Fibroblast of mammary gland (primary cell): ENCODE data around the gene ACSF2.
A peak's percentile ranks its signal among the peaks of the same experiment; 100 is the strongest.

Experiments used
- DNase-seq: peaks from one replicate; pipeline ENCODE4 v3.0.0-alpha.2; 2010; ENCODE audit warnings: low read depth
- H3K4me3 ChIP-seq: 2 replicates; pipeline ENCODE4 v1.5.1; 2011; ENCODE audit warnings: low read depth, mild to moderate bottlenecking, low read length, moderate library complexity; ENCODE audit not compliant: control insufficient read depth
- TF ChIP-seq, protein P1 (sequence below): conservative IDR thresholded peaks from 2 replicates; pipeline ENCODE4 v1.5.1; 2011; ENCODE audit warnings: low read depth, low read length, inconsistent platforms; ENCODE audit not compliant: control insufficient read depth, insufficient read depth

The ACSF2 gene

DNA sequence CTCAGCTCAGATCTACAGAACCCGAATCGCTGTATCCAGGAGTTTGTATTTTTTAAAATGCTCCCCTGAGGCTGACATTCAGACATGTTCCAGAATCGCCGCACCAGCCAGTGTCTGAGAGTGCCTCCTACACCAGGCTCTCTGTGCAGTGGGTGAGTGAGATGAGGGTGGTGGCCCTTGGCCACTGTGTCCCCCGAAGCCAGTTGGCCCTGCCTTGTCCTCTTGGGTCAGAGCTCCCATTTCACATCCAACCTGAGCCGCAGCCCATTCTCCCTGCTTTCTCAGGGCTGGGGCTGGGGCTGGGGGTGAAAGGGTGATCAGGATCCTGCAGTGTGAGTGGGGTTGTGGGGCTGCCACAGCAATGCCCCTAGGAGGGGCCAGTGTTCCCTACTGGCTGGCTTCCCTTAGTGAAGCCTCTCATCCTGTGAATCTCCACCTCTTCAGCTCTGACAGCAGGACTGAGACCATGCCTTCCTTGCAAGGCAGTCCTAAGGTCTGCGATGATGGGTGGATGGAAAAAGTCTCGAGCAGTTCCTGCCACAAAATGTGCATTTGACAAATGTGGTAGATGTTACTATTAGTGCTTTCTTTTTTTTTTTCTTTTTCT is 69.3 kb downstream of the ACSF2 start:
- no peak for DNase-seq
- no peak overlapping the region for H3K4me3 ChIP-seq
- TF ChIP-seq, protein P1, sequence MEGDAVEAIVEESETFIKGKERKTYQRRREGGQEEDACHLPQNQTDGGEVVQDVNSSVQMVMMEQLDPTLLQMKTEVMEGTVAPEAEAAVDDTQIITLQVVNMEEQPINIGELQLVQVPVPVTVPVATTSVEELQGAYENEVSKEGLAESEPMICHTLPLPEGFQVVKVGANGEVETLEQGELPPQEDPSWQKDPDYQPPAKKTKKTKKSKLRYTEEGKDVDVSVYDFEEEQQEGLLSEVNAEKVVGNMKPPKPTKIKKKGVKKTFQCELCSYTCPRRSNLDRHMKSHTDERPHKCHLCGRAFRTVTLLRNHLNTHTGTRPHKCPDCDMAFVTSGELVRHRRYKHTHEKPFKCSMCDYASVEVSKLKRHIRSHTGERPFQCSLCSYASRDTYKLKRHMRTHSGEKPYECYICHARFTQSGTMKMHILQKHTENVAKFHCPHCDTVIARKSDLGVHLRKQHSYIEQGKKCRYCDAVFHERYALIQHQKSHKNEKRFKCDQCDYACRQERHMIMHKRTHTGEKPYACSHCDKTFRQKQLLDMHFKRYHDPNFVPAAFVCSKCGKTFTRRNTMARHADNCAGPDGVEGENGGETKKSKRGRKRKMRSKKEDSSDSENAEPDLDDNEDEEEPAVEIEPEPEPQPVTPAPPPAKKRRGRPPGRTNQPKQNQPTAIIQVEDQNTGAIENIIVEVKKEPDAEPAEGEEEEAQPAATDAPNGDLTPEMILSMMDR, result no peak

DNA sequence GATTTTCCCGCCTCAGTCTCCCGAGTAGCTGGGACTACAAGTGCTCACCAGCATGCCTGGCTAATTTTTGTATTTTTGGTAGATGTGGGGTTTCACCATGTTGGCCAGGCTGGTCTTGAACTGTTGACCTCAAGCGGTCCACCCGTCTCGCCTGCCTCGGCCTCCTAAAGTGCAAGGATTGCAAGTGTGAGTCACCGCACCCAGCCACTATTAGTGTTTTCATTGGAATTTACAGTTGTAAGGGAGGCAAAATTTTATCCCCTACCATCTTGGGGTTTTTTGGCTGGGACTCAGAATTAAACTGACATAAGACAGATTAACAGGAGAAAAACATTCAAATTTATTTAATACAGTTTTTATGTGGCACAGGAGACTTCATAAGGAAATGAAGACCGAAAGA is 69.9 kb downstream of the ACSF2 start:
- TF ChIP-seq, protein P1, result no peak
- H3K4me3 ChIP-seq, result no peak overlapping the region
- peak; percentile 39 for DNase-seq

GRCh38 chr17:50498021-50498874 is 72.2 kb downstream of the ACSF2 start:
- DNase-seq, result no peak
- TF ChIP-seq, protein P1, result no peak
- no peak overlapping the region for H3K4me3 ChIP-seq

- H3K4me3 ChIP-seq, result no peak overlapping the region
- DNase-seq, result no peak
- TF ChIP-seq, protein P1, result no peak
Measured at GRCh38 chr17:50499270-50499669, 73.3 kb downstream of the ACSF2 start.

- TF ChIP-seq, protein P1, result no peak
- no peak overlapping the region for H3K4me3 ChIP-seq
- no peak for DNase-seq
Measured at GRCh38 chr17:50499721-50500120, 73.7 kb downstream of the ACSF2 start.

GRCh38 chr17:50501054-50501453 is 75.0 kb downstream of the ACSF2 start:
- TF ChIP-seq, protein P1, result peak; percentile 50
- no peak overlapping the region for H3K4me3 ChIP-seq
- DNase-seq, result peak; percentile 58
